Measurements from ENCODE around the gene CDH22.

CDH22 gene

GRCh38 chr20:46200582-46201570 lies 107.4 kb downstream of the CDH22 start:
- FAIRE-seq = no peak
- DNase-seq (ENCODE audit: low spot score) = no peak

- FAIRE-seq (no peak), DNase-seq (ENCODE audit: low spot score) (no peak)
Observed at GRCh38 chr20:46199198-46199597, 109.1 kb downstream of the CDH22 start.

DNA sequence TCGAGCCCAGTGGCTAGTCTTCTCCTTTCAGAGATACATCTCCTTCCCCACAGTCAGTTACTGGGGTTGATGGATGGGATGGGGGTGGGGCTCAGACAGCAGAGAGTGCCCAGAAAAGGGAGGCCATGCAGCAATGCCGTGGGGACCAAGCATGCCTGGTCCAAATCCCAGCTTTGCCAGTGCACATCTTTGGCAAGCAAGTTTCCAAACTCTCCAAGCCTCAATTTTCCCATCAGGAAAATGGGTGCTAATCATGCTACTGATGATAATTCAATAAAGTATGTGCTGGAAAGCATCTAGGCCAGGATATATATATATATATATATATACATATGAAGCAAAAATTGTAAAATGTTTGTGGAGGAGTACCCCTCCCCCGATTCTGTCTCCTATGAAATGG lies 111.3 kb downstream of the CDH22 start:
- FAIRE-seq (no peak), DNase-seq (ENCODE audit: low spot score) (no peak)

DNA sequence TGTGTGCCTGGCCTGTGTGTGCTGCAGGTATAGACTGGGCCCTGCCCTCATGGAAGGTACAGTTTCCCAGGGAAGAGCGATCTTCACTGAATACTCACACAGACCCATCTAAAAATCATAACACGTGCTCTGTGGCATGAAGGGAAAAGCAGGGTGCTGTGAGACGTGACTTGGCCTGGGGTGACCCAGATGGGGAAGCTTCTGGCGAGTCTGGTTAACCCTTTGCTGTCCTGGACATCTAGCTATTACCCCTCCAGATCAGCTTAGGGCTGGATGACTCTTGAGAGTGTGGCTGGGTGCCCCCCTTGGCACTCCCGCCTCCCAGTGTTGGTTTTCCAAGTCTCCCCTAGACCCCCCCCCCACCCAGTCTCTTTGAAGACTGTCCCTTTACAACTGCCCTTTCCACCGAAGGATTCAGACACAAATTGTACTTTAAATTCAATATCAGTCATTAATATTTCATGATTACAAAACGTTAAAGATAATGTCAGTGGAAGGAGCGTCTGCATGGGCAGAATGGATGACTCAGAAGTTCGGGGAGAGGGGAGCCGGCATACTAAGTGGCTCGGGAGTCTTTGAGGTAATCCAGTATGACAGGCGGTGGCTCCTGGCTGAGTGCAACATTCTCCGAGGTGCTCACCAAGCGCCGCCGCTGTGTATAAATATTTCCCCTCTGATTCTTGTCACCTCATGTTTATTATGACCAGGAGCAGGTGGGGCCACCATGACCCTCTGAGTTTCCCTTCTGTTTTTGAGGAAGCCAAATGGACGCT lies 112.8 kb downstream of the CDH22 start:
- DNase-seq (ENCODE audit: low spot score) = peak; percentile 46
- no peak for FAIRE-seq

DNA sequence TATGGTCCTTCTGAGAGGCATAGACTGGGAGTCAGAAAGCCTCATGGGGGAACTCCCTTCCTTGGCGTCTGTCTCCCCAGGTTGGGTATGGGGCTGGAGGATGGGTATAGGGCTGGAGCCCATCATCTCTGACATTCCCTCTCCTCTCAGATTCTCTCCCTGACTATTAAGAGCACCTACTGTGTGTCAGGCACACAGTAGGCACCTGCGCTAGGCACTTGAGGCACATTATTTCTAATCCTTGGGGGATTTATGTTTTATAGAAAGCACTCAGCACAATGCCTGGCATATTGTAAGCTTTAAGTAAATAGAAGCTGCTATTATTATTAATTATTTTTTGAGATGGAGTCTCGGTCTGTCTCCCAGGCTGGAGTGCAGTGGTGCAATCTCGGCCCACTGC lies 113.9 kb downstream of the CDH22 start:
- DNase-seq (ENCODE audit: low spot score) (no peak), FAIRE-seq (no peak)

GRCh38 chr20:46192376-46192944 lies 115.8 kb downstream of the CDH22 start:
- DNase-seq (ENCODE audit: low spot score) = no peak
- no peak for FAIRE-seq

DNA sequence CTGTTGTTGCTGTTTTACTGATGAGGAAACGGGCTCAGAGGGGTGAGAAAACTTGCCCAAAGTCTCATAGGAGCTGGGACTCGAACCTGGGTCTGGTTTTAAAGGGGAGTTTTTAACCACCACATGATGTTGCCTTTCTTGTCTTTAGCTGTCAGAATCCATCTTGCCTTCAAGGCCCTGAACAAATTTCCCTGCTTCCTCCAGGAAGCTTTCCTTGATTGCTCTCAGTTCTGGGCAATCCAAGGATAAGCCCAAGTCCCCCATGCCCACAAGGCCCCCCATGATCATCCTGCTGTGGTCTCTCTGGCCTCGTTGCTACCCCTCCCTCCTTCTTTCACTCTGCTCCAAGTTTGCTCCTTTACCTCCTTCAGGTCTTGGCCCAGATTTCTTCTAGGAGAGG lies 116.7 kb downstream of the CDH22 start:
- FAIRE-seq (no peak), DNase-seq (ENCODE audit: low spot score) (no peak)

GRCh38 chr20:46191168-46191540 lies 117.1 kb downstream of the CDH22 start:
- FAIRE-seq = no peak
- no peak for DNase-seq (ENCODE audit: low spot score)

- FAIRE-seq (no peak), DNase-seq (ENCODE audit: low spot score) (no peak)
Observed at GRCh38 chr20:46190478-46191167, 117.7 kb downstream of the CDH22 start.

DNA sequence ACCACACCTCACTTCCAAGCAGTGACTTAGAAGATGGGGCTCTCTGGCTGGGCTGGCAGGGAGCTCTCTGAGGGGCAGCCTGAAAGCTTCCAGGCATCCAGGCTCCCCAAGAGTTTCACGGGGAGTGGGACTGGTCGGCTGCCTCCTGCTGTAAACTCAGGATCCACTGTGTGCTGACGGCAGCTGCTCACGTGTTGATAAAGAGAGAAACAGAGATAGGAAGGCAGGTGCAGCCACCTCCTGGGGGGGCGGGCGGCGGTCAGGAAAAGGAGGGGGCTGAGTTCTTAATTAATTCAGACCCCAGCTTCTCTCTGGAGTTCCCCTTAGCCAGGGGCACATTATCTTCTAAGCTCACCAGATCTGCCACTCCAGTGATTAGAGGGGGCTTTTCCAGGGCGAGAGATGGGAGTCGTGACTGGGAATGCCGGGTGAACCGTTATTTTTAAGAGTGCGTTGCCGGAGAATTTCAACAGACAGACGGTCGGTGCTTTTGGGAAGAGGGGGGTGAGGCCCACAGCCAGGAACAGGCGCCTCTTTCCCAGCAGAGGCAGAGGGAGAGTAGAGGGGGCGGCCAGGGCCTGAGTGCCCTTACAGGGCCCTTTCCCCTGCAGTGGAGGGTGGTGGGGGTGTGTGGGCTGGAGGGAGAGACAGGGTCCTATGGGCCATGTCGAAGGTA lies 119.3 kb downstream of the CDH22 start:
- FAIRE-seq = no peak
- DNase-seq (ENCODE audit: low spot score) = no peak

DNA sequence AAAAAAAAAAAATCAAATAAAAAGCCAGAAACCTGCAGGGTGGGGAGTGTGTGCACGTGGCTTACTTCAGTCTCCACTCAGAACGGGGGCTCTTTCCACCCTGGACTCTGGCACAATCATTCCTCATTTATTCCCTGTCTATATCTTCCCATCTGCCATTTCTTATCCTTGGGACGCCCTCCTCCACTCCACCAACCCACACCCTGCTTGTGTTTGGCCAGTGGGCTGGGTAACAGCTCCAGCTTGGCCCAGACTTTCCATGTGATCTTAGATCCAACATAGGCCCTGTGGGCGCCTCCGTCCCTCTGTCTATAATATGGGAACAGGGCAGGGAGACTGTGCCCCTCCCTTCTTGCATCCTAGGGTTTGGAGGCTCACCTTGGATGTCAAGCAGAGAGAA lies 122.1 kb downstream of the CDH22 start:
- no peak for DNase-seq (ENCODE audit: low spot score)
- no peak for FAIRE-seq

DNA sequence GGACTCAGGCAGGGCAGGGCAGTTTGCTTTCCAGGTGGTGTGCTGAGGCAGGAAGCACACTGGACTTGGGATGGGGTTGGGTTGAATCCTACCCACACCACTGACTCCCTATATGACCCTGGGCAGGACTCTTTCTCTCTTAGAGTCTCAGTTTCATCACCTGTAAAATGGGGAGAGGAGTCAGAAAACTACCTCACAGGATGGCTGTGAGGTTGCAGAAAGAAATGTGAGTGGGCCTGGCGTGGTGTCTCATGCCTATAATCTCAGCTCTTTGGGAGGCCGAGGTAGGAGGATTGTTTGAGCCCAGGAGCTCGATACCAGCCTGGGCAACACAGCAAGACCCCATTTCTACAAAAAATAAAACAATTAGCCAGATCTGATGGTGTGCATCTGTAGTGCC lies 122.9 kb downstream of the CDH22 start:
- no peak for DNase-seq (ENCODE audit: low spot score)

DNA sequence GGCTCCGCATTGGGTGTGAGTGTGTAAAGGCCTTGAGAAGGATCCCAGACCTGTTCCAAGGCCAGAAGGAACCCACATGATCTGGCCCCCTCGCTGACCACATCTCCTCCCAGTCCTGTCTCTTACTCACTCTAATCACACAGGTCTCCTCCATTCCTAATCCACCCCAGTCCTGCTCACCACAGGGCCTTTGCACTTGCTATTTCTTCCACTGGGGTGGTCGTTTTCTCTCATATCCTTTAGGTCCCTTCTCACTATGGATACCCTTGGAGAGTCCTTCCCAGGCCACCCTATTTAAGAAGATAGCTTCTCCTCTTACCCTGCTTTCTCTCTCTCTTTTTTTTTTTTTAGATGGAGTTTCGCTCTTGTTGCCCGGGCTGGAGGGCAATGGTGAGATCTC lies 124.5 kb downstream of the CDH22 start:
- FAIRE-seq = no peak
- DNase-seq (ENCODE audit: low spot score) = no peak

More for the DNA sequence above, 122.9 kb downstream of the CDH22 start:
- no peak for FAIRE-seq

GRCh38 chr20:46182276-46183200 lies 125.8 kb downstream of the CDH22 start:
- FAIRE-seq = no peak
- DNase-seq (ENCODE audit: low spot score) = no peak

DNA sequence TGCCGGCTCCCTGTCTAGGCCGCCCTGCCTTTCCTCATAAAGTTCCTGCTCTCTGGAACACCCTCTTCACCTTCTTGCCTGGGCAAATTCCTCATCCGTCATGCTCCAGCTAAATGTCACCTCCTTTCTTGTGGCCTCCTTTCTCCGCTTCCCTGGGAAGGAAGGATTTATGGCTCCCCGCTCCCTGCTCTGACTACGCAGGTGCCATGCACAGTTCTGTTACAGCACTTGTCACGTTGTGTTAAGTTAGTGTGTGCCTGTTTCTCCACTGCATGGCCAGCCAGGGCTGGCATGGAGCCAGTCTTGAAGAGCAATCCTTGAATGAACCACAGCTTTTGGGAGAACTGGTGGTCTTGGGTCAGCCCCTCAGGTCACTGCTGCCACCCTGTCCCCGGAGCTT lies 128.4 kb downstream of the CDH22 start:
- FAIRE-seq = no peak
- no peak for DNase-seq (ENCODE audit: low spot score)

DNA sequence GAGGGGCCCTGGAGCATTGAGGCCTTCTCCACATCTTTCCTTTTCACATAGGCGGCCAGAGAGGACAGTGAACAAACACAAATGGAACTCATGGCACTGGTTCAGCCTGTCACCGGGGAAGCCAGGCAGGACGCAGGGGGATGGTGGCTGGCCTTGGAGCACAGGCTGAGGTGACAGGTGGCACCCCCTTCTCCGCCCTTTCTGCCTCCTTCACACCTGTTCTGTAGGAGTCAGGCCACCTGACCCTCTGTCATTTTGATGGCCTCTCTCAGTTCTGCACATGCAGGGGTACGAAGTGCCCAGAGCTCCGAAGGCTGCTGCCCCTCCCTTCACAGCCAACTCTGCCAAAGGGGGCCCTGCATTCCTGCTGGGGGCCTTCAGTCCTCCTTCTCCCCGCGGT lies 129.4 kb downstream of the CDH22 start:
- no peak for FAIRE-seq
- DNase-seq (ENCODE audit: low spot score) = no peak

DNA sequence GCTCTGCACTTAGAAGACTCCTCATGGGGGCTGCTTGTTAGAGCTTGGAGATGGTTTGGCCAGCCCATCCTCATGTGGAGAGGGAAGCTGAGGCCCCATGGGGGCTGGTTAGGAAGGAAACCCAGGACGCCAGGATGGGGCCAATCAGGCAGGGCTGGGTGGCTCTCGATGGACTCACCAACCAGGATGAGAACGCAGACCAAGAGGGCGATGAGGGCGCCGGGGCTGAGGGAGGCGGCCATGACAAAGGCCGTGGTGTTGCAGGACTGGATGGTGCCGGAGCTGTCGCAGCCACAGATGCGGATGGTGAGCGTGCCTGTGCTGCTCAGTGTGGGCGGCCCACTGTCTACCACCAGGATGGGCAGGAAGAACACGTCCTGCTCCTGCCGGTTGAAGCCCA lies 130.5 kb downstream of the CDH22 start:
- no peak for DNase-seq (ENCODE audit: low spot score)
- FAIRE-seq = no peak

DNA sequence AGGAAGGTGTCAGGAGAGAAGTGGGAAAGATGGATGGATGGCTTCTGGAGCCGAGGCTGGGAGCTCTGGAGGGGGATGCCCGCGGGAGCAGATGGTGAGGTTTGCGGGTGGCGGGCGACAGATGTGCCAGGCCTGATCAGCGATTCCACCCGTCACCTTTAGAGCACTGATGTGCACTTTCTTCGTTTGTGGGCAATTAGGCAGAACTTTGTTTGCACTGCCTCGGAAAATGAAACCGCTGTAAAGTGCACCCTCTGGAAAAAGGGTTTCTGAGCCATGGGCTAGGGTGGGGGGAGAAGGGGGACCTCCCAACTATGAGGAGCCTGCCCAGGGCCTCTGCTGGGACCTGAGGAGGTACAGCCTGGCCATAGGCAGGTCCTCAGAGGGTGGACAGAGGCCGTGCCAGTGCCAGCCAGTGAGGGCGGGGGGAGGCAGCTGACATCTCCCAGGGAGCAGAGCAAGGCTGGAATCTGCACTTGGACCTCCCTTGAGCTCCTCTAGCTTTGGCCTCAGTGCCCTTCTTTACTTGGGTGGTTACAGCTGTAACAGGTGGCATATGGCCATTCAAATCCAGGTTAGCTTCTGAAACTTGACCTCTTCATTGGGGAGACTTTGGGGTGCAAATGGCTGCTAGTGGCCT lies 131.4 kb downstream of the CDH22 start:
- FAIRE-seq = no peak
- DNase-seq (ENCODE audit: low spot score) = no peak

GRCh38 chr20:46175127-46175494 lies 133.2 kb downstream of the CDH22 start:
- DNase-seq (ENCODE audit: low spot score) = no peak
- no peak for FAIRE-seq

All from urothelium cell line (cell line).